ENCODE results near the gene F12.

F12 gene

GRCh38 chr5:177396807-177397206, 12.6 kb downstream of the F12 start:
- no peak for TF ChIP-seq CTCF (conservative IDR thresholded peaks at IDR 0.05; ENCODE audit: low read depth, low read length)
- Histone ChIP-seq H3K79me2 (ENCODE audit: insufficient read depth, low read depth) (no peaks in the 10 kb centered on the region), H4K20me1 (ENCODE audit: insufficient read depth) (no peaks in the 10 kb centered on the region), H3K36me3 (ENCODE audit: insufficient read depth) (no peaks in the 10 kb centered on the region), H3K27ac (no peak overlapping the region), H2AFZ (ENCODE audit: low read depth) (no peak overlapping the region), H3K4me1 (ENCODE audit: low read depth, poor library complexity, severe bottlenecking) (no peaks in the 10 kb centered on the region), H3K9ac (no peak overlapping the region), H3K27me3 (ENCODE audit: insufficient read depth, low read depth) (no peaks in the 10 kb centered on the region), H3K4me3 (IDR thresholded peaks at IDR 0.05; ENCODE audit: insufficient read depth, low read depth, low read length) (no peak overlapping the region), H3K4me2 (no peak overlapping the region)

- Histone ChIP-seq H3K4me1 (ENCODE audit: low read depth, poor library complexity, severe bottlenecking) (no peaks in the 10 kb centered on the region), H3K9ac (no peak overlapping the region), H3K79me2 (ENCODE audit: insufficient read depth, low read depth) (no peaks in the 10 kb centered on the region), H3K4me3 (IDR thresholded peaks at IDR 0.05; ENCODE audit: insufficient read depth, low read depth, low read length) (no peak overlapping the region), H4K20me1 (ENCODE audit: insufficient read depth) (no peaks in the 10 kb centered on the region), H3K27me3 (ENCODE audit: insufficient read depth, low read depth) (no peaks in the 10 kb centered on the region), H3K27ac (no peak overlapping the region), H3K4me2 (no peak overlapping the region), H2AFZ (ENCODE audit: low read depth) (no peak overlapping the region), H3K36me3 (ENCODE audit: insufficient read depth) (no peaks in the 10 kb centered on the region)
- no peak for TF ChIP-seq CTCF (conservative IDR thresholded peaks at IDR 0.05; ENCODE audit: low read depth, low read length)
Measured at GRCh38 chr5:177396078-177396477, 13.3 kb downstream of the F12 start.

GRCh38 chr5:177393990-177394389, 15.4 kb downstream of the F12 start:
- no peaks in the 10 kb centered on the region for H3K27me3 ChIP-seq (ENCODE audit: insufficient read depth, low read depth)
- H3K79me2 ChIP-seq (ENCODE audit: insufficient read depth, low read depth): no peaks in the 10 kb centered on the region
- H2AFZ ChIP-seq (ENCODE audit: low read depth): no peak overlapping the region
- H3K36me3 ChIP-seq (ENCODE audit: insufficient read depth): no peaks in the 10 kb centered on the region
- H3K9ac ChIP-seq: no peak overlapping the region
- no peak overlapping the region for H3K4me2 ChIP-seq
- no peaks in the 10 kb centered on the region for H3K4me1 ChIP-seq (ENCODE audit: low read depth, poor library complexity, severe bottlenecking)
- no peaks in the 10 kb centered on the region for H4K20me1 ChIP-seq (ENCODE audit: insufficient read depth)
- H3K27ac ChIP-seq: no peak overlapping the region
- no peak overlapping the region for H3K4me3 ChIP-seq (IDR thresholded peaks at IDR 0.05; ENCODE audit: insufficient read depth, low read depth, low read length)
- no peak for TF ChIP-seq CTCF (conservative IDR thresholded peaks at IDR 0.05; ENCODE audit: low read depth, low read length)

GRCh38 chr5:177393206-177393765, 16.1 kb downstream of the F12 start:
- Histone ChIP-seq H3K27me3 (ENCODE audit: insufficient read depth, low read depth) (no peaks in the 10 kb centered on the region), H3K4me1 (ENCODE audit: low read depth, poor library complexity, severe bottlenecking) (no peaks in the 10 kb centered on the region), H3K79me2 (ENCODE audit: insufficient read depth, low read depth) (no peaks in the 10 kb centered on the region), H3K9ac (no peak overlapping the region), H2AFZ (ENCODE audit: low read depth) (no peak overlapping the region), H3K27ac (no peak overlapping the region), H3K4me3 (IDR thresholded peaks at IDR 0.05; ENCODE audit: insufficient read depth, low read depth, low read length) (no peak overlapping the region), H3K36me3 (ENCODE audit: insufficient read depth) (no peaks in the 10 kb centered on the region), H3K4me2 (no peak overlapping the region), H4K20me1 (ENCODE audit: insufficient read depth) (no peaks in the 10 kb centered on the region)
- no peak for TF ChIP-seq CTCF (conservative IDR thresholded peaks at IDR 0.05; ENCODE audit: low read depth, low read length)

Data from KMS-11 (cell line).